Activated naive CD8-positive, alpha-beta T cell treated with anti-CD3 and anti-CD28 coated beads, Interleukin-2, amount 50 U/mL, for 16 hours (primary cell): ENCODE data around the gene SLC38A5.
"Not testable (repeated sequence)": the region's sequence is repeated elsewhere in the genome, so short reads cannot be mapped to it uniquely, and the experiment has no call there.

Source experiments
- DNase-seq: peaks from one replicate; pipeline ENCODE4 v3.0.0-alpha.2; 2020; ENCODE audit warnings: low read depth, low spot score

Gene SLC38A5

GRCh38 chrX:48470110-48470832 is at the start of gene SLC38A5:
Gene SLC38A5, minus strand, starts transcription at chrX:48470260. Its CDS starts 2,336 bp downstream, at chrX:48467924.
- no peak for DNase-seq

- not testable (repeated sequence) for DNase-seq
Observed at GRCh38 chrX:48519481-48519880, 49.4 kb upstream of the SLC38A5 start.

GRCh38 chrX:48516987-48517386 is 46.9 kb upstream of the SLC38A5 start:
- no peak for DNase-seq

DNA sequence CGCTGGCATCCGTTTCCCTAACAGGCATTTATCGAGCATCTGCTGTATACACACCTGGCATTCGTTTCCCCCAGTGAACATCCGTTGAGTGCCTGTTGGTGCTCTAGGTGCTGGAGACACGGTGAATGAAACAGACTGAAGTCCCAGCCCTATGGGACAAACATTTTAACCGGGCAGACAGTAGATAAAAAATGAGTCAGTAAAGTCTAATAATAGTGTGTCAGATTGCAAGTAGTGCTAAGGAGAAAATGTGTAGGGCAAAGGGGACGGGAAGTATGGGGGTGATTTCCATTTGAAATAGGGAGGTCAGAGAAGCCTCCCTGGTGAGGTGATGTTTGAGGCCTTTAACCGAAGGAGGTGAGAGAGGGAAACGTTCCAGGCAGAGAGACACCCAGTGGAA is 46.2 kb upstream of the SLC38A5 start:
- no peak for DNase-seq

- no peak for DNase-seq
Observed at GRCh38 chrX:48515842-48516241, 45.8 kb upstream of the SLC38A5 start.

- no peak for DNase-seq
Observed at GRCh38 chrX:48514868-48515460, 44.9 kb upstream of the SLC38A5 start.

- DNase-seq, result no peak
Observed at GRCh38 chrX:48514126-48514806, 44.2 kb upstream of the SLC38A5 start.

- no peak for DNase-seq
Observed at GRCh38 chrX:48513670-48514069, 43.6 kb upstream of the SLC38A5 start.

DNA sequence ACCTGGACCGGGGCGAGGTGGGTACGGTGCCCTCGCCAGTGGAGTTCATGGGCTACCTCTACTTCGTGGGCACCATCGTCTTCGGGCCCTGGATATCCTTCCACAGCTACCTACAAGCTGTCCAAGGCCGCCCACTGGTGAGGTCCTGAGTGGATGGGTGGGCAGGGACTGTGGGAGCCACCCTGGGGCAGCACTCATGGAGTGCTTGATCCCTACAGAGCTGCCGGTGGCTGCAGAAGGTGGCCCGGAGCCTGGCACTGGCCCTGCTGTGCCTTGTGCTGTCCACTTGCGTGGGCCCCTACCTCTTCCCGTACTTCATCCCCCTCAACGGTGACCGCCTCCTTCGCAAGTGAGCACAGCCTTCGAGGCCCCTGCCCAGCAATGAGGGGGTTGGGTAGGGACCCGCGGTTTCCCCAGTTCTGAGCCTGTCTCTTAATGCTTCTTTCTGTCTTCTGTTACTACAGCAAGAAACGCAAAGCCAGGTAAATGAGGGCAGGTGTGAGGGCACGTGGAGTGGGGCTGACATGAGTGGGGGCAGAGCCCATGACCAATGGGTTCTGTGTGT is 42.4 kb upstream of the SLC38A5 start:
- DNase-seq, result no peak

DNA sequence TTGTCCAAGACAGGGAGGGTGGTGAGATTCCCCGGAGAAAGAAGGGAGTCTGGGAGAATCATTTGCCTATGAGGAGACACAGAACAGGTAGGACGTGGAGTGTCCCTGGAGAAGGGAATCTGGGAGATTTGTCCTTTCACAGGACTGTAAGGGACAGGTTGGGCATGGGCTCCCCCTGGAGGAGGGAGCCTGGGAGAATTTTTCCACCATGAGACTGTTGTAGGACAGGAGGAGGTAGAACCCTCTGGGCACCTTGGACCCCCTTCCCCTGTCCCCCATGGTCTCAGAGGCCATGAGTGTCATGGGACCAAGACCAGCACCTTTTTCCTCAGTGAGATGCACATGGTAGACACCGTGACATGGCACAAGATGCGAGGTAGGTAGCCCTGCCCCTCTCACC is 41.5 kb upstream of the SLC38A5 start:
- DNase-seq, result no peak

- no peak for DNase-seq
Observed at GRCh38 chrX:48509619-48510018, 39.6 kb upstream of the SLC38A5 start.

- DNase-seq, result no peak
Observed at GRCh38 chrX:48509245-48509590, 39.2 kb upstream of the SLC38A5 start.

GRCh38 chrX:48508400-48509244 is 38.6 kb upstream of the SLC38A5 start, which contains the start of gene PORCN:
Gene PORCN, plus strand, starts transcription at chrX:48508992. Its CDS starts 829 bp downstream, at chrX:48509821.
- DNase-seq, result peak; percentile 64

- DNase-seq, result no peak
Observed at GRCh38 chrX:48507246-48507645, 37.2 kb upstream of the SLC38A5 start.

DNA sequence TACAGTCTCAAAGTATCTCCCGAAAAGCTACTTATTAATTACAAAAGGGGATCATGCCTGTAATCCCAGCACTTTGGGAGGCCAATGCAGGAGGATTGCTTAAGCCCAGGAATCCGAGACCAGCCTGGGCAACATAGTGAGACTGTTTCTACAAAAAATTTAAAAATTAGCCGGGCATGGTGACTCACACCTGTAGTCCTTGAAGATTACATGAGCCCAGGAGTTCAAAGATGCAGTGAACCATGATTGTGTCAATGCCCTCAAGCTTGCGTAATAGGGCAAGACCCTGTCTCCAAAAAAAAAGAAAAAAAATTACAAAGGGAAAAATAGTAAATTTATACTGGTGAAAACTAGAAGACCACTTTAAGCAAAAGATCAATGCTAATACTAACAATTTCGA is 35.4 kb upstream of the SLC38A5 start:
- DNase-seq, result no peak

- DNase-seq, result no peak
Observed at GRCh38 chrX:48504261-48504660, 34.2 kb upstream of the SLC38A5 start.

- DNase-seq, result no peak
Observed at GRCh38 chrX:48498374-48498809, 28.3 kb upstream of the SLC38A5 start.

- no peak for DNase-seq
Observed at GRCh38 chrX:48497871-48498270, 27.8 kb upstream of the SLC38A5 start.

DNA sequence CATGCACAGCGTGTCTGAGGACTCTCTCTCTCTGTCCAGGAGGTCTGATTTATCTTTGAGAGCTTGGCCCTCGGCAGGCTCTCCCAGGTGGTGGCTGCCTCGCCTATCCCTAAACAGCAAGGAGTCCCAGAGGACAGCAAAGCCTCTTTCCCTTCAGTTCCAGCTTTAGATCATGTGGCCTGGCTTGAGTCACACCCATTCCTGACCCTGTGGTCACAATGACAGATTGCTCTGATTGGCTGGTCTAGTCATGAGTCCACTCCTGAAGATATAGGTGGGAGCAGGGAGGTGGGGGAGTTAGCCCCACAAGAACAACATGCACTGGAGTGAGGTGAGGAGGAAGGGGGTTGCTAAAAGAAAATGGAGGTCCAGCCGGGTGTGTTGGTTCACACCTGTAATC is 26.6 kb upstream of the SLC38A5 start:
- no peak for DNase-seq

DNA sequence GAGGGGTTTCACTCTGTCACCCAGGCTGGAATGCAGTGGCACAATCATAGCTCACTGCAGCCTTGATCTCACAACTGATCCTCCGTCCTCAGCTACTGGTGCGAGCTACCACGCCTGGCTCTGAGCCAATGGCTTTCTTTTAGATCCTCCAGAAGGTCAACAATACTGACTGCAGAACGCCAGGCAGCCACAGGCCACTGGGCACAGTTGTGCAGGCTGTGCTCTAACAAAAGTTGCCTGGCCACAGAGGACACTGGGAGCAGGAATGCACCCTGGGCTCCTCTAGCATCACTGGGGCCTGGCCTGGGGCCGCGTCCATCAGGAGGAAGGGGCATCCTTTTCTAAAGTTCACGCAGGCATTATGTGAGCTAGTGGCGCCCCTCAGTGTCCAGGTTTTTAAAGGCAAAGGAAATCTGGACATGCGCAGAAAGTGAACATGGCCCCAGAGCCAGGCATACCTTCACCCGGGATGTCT is 23.9 kb upstream of the SLC38A5 start:
- no peak for DNase-seq

DNA sequence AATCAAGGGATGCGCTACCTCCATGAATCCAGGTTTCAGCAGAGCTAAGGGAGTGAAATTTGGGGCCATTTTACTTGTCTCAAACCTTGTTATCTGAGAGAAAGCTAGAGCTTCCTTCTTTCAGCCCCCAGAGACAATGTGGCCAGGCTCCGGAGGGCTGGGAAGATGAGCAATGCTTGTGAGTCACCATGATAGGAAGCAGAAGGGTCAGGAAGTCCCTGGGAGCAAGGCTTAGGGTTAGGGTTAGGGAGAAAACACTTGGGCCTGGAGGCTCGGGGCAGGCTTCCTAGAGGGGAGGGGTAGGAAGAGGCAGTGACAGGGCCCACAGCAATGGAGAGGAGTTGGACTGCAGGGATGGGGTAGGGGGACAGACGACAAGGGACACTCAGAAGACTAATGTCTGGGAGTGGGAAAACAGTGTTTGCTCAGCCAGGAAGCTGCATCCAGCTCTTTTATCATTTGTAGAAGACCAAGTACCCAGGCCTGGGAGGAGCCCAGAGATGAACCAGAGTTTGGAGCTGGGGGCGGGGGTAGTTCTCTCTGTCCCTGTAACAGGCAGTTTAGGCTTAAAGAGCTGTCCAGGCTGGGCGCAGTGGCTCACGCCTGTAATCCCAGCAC is 22.3 kb upstream of the SLC38A5 start:
- DNase-seq, result no peak
